Measurements from ENCODE around the gene THRSP. TPM values are rescaled to one million over a fixed set of nuclear protein-coding genes. Genes with fewer than 3 reads are reported as not detected.
A peak's percentile ranks its signal among the peaks of the same experiment; 100 is the strongest.
"Not testable (repeated sequence)": the region's sequence is repeated elsewhere in the genome, so short reads cannot be mapped to it uniquely, and the experiment has no call there.

The THRSP gene
- total RNA-seq, 1 donor from 2014 or later: not detected

DNA sequence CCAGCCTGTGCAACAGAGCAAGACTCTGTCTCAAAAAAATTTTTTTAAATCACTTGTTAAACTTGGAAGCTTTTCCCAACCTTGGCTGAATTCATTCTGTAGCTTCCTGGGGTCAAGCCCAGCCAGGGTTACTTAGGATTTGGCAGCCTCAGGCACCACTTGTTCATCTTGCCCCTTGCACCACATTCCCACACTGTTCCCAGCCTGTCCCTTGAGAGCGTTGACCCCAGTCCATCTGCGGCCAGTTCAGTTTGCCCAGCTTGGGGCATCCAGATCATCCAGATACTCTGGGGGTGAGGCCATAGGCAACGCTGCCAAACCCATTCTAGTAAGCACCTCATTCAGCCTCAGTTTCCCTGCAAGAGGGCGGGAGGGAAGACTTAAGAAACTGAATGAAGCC is 8.7 kb upstream of the THRSP start:
- H3K9me3 ChIP-seq: no peaks in the 10 kb centered on the region
- ATAC-seq (no peak), DNase-seq (no peak)
- TF ChIP-seq, protein P1, sequence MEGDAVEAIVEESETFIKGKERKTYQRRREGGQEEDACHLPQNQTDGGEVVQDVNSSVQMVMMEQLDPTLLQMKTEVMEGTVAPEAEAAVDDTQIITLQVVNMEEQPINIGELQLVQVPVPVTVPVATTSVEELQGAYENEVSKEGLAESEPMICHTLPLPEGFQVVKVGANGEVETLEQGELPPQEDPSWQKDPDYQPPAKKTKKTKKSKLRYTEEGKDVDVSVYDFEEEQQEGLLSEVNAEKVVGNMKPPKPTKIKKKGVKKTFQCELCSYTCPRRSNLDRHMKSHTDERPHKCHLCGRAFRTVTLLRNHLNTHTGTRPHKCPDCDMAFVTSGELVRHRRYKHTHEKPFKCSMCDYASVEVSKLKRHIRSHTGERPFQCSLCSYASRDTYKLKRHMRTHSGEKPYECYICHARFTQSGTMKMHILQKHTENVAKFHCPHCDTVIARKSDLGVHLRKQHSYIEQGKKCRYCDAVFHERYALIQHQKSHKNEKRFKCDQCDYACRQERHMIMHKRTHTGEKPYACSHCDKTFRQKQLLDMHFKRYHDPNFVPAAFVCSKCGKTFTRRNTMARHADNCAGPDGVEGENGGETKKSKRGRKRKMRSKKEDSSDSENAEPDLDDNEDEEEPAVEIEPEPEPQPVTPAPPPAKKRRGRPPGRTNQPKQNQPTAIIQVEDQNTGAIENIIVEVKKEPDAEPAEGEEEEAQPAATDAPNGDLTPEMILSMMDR (IDR thresholded peaks at IDR 0.05): no peak
- H3K4me3 ChIP-seq: no peak overlapping the region
- no peaks in the 10 kb centered on the region for H3K4me1 ChIP-seq
- intact Hi-C loops (cut with DNase I): no loop called here
- no peaks in the 10 kb centered on the region for H3K27me3 ChIP-seq (ENCODE audit: low read depth)
- no peak overlapping the region for H3K27ac ChIP-seq
- no peaks in the 10 kb centered on the region for H3K36me3 ChIP-seq

DNA sequence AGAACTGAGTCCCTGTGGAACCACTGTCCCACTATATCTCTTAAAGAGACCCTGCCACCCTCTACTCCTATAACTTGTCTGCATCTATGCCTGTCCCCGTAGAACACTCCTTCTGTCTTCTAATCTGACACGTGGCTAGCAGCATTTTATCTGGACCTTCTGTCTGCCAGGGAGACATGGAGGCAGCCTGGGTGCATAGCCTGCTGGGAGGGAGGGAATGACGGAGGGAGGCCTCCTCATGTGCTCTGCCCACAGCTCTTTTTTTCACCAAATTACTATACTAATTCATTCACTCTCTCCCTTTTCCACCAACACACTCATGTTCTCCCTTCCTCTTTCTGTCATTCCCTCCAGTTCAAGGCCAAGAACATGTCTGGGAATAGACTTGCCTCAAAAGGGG is 7.6 kb upstream of the THRSP start:
- ATAC-seq (no peak), DNase-seq (no peak)
- intact Hi-C loops (cut with DNase I): no loop called here
- H3K9me3 ChIP-seq: no peaks in the 10 kb centered on the region
- H3K4me1 ChIP-seq: no peaks in the 10 kb centered on the region
- H3K27ac ChIP-seq: no peak overlapping the region
- TF ChIP-seq, protein P1 (IDR thresholded peaks at IDR 0.05): no peak
- no peak overlapping the region for H3K4me3 ChIP-seq
- no peaks in the 10 kb centered on the region for H3K27me3 ChIP-seq (ENCODE audit: low read depth)
- no peaks in the 10 kb centered on the region for H3K36me3 ChIP-seq

DNA sequence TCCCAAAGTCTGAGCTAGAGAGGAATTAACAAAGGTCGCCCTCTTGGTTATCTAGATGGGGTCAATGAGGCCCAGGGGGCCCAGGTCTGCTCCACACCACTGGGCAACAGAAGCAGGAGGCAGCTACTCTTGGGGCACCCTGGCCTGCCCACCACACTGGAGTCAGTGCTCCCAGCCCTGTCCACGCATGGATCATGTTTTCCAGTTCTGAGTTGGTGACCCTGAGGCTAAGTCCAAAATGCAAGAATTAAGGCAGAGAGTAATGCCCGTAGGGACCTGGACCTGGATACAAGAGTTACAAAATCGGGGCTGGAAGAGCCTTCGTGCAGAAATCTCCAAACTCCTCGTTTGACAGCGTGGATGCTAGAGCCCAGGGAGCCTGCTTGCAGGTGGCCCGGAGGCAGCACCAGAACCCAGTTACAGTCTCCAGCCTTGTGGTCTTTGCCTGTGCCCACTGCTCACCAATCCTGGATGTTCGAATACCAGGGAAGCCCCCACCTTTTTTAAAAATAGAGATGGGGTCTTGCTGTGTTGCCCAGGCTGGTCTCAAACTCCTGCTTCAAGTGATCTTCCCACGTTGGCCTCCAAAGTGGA is 6.1 kb upstream of the THRSP start:
- TF ChIP-seq, protein P1 (IDR thresholded peaks at IDR 0.05): no peak
- no peaks in the 10 kb centered on the region for H3K27me3 ChIP-seq (ENCODE audit: low read depth)
- ATAC-seq (no peak), DNase-seq (no peak)
- no peak overlapping the region for H3K27ac ChIP-seq
- intact Hi-C loops (cut with DNase I): no loop called here
- H3K4me1 ChIP-seq: no peaks in the 10 kb centered on the region
- no peak overlapping the region for H3K4me3 ChIP-seq
- no peaks in the 10 kb centered on the region for H3K9me3 ChIP-seq
- H3K36me3 ChIP-seq: no peaks in the 10 kb centered on the region

DNA sequence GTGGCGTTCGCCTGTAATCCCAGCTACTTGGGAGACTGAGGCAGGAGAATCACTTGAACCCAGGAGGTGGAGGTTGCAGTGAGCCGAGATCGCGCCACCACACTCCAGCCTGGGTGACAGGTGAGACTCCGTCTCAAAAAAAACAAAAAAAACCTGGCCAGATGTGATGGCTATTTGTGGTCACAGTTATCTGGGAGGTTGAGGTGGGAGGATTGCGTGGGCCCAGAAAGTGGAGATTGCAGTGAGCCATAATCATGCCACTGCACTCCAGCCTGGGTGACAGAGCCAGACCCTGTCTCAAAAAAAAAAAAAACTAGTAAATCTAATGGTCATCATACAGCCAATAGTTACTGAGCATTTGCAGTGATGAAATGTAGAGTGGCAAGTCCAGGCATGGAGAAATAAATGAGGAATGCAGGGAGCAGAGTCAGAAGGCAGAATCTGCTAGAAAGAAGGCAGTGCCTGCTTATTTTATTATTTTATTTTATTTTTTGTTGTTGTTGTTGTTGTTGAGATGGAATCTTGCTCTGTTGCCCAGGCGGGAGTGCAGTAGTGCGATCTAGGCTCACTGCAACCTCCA is 3.8 kb upstream of the THRSP start:
- H3K4me3 ChIP-seq; H3K27ac ChIP-seq; ATAC-seq; H3K36me3 ChIP-seq; H3K9me3 ChIP-seq; DNase-seq; H3K4me1 ChIP-seq; H3K27me3 ChIP-seq (ENCODE audit: low read depth); intact Hi-C loops (cut with DNase I): not testable (repeated sequence)

DNA sequence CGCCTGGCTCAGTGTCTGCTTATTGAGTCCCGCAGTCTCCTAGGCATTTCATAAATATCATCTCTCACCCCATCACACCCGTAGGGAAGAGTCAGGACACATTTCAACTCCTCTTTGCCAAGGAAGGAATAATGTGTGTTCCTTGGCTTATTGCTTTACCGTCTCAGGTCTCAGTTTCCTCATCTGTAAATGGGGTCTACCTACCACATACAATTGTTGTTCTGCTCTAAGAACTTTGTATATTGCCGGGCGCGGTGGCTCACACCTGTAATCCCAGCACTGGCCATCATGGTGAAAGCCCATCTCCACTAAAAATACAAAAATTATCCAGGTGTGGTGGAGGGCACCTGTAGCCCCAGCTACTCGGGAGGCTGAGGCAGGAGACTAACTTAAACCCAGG is 3.1 kb upstream of the THRSP start:
- no peaks in the 10 kb centered on the region for H3K4me1 ChIP-seq
- intact Hi-C loops (cut with DNase I): no loop called here
- no peak for DNase-seq
- H3K27me3 ChIP-seq (ENCODE audit: low read depth): no peaks in the 10 kb centered on the region
- H3K9me3 ChIP-seq: no peaks in the 10 kb centered on the region
- H3K4me3 ChIP-seq: no peak overlapping the region
- TF ChIP-seq, protein P1 (IDR thresholded peaks at IDR 0.05): no peak
- no peaks in the 10 kb centered on the region for H3K36me3 ChIP-seq
- ATAC-seq: no peak
- no peak overlapping the region for H3K27ac ChIP-seq

DNA sequence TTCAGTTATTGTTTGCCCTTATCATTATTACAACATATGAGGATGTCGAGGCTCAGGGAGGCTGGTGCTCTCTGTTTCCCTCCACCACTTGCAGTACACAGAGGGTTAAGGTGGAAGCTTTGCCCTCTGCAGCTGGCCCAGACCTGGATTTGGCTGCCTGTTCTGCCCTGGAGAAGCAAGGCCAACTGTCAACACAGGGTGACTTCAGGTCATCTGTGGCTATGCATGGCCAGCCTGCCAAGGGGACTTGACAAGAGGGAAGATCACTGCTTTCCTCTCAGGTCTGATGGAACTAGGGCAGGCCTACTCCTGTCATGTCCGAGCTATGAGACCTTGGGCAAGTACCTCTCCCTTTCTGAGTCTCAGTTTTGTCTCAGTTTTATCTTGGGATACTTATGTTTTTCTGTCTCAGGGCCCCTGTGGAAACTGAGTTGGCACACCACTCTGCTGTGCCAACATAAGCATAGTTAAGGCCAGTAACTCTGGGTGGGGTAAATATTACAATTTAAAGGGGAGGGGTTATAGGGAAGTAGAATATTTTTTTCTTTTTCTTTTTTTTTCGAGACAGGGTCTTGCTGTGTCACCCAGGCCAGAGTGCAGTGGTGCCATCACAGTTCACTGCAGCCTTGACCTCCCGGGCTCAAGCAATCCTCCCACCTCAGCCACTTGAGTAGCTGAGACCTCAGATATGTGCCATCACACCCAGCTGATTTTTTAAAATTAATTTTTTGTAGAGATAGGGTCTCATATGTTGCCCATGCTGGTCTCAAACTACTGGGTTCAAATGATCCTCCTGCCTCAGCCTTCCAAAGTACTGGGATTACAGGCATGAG is 2.4 kb upstream of the THRSP start:
- DNase-seq (no peak), ATAC-seq (peak; percentile 14 to 26)
- TF ChIP-seq, protein P1 (IDR thresholded peaks at IDR 0.05): no peak
- H3K36me3 ChIP-seq: no peaks in the 10 kb centered on the region
- intact Hi-C loops (cut with DNase I): no loop called here
- no peak overlapping the region for H3K4me3 ChIP-seq
- H3K27ac ChIP-seq: no peak overlapping the region
- no peaks in the 10 kb centered on the region for H3K27me3 ChIP-seq (ENCODE audit: low read depth)
- no peaks in the 10 kb centered on the region for H3K4me1 ChIP-seq
- H3K9me3 ChIP-seq: no peaks in the 10 kb centered on the region

Measured in lower lobe of right lung (tissue), 2 donors.